ENCODE data around the gene NID2.

NID2 gene

DNA sequence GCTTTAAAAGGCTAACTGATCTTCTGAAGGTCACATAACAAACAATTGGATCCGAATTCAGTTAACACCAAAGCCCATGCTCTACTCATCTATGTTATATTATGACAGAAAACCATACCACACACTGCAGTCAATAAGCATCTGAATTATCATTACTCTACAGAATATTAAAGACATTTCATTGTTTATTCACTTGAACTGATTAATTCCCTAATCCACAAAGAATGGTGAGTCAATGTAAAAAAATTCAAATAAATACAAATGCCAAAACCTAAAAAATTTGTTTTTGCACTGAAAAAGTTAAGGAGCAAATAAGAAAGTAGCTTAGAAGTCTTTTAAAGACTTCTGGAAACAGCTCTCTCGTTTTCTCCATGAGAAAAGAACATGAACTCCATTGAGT lies 13.7 kb downstream of the NID2 start:
- TF ChIP-seq POLR2AphosphoS5 (IDR thresholded peaks at IDR 0.05; ENCODE audit: low read depth, low read length) (no peak), TAF1 (IDR thresholded peaks at IDR 0.05; ENCODE audit: borderline replicate concordance, insufficient read depth, low read length) (no peak), SIN3A (IDR thresholded peaks at IDR 0.05; ENCODE audit: borderline replicate concordance, insufficient read depth, low read length) (no peak), FOXP2 (optimal IDR thresholded peaks at IDR 0.05; ENCODE audit: borderline replicate concordance, extremely low read depth, extremely low read length, insufficient read depth) (no peak)
- TF ChIP-seq, protein P1, sequence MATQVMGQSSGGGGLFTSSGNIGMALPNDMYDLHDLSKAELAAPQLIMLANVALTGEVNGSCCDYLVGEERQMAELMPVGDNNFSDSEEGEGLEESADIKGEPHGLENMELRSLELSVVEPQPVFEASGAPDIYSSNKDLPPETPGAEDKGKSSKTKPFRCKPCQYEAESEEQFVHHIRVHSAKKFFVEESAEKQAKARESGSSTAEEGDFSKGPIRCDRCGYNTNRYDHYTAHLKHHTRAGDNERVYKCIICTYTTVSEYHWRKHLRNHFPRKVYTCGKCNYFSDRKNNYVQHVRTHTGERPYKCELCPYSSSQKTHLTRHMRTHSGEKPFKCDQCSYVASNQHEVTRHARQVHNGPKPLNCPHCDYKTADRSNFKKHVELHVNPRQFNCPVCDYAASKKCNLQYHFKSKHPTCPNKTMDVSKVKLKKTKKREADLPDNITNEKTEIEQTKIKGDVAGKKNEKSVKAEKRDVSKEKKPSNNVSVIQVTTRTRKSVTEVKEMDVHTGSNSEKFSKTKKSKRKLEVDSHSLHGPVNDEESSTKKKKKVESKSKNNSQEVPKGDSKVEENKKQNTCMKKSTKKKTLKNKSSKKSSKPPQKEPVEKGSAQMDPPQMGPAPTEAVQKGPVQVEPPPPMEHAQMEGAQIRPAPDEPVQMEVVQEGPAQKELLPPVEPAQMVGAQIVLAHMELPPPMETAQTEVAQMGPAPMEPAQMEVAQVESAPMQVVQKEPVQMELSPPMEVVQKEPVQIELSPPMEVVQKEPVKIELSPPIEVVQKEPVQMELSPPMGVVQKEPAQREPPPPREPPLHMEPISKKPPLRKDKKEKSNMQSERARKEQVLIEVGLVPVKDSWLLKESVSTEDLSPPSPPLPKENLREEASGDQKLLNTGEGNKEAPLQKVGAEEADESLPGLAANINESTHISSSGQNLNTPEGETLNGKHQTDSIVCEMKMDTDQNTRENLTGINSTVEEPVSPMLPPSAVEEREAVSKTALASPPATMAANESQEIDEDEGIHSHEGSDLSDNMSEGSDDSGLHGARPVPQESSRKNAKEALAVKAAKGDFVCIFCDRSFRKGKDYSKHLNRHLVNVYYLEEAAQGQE (IDR thresholded peaks at IDR 0.05; ENCODE audit: insufficient read depth in 1 of 2, low read depth in 2 of 2, low read length in 2 of 2), result no peak

DNA sequence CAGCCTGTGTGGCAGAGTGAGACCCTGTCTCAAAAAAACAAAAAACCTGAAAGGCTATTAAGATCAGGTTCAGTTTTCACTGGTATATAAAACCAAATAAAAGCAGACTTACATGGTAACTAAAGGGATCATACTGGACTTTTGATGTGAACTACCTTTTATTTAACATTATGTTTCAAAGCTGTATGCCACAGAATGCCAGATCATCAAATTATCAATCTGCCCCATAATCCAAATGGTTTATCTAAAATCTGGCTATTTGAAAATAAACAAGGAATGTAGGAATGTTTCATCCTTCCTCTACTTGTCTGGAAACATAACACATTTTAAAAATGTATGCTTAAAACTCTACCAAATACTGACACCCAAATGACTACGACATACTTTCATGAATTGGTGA lies 14.2 kb downstream of the NID2 start:
- TF ChIP-seq SIN3A (IDR thresholded peaks at IDR 0.05; ENCODE audit: borderline replicate concordance, insufficient read depth, low read length), result no peak

DNA sequence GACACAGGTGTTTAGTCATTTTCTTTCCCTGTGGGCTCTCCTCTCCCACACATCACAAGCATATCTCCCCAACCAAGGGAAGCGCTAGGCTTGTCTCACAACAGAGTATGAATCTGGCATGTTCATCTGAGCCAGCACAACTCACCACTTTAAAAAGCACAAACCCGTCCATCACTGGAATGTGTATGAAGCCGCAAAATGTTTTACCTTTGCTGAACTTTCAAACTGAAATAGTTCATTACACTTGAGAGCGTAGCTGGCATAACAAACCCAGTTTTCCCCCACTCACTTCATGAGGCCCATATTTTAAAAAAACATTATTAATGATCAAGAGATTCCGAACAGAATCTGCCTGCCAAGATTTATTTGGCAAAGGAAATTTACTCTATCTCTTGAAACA lies 15.8 kb downstream of the NID2 start:
- TF ChIP-seq POLR2AphosphoS5 (IDR thresholded peaks at IDR 0.05; ENCODE audit: low read depth, low read length), result no peak
- no peak for TF ChIP-seq FOXP2 (optimal IDR thresholded peaks at IDR 0.05; ENCODE audit: borderline replicate concordance, extremely low read depth, extremely low read length, insufficient read depth)
- no peak for TF ChIP-seq TAF1 (IDR thresholded peaks at IDR 0.05; ENCODE audit: borderline replicate concordance, insufficient read depth, low read length)
- TF ChIP-seq, protein P1 (IDR thresholded peaks at IDR 0.05; ENCODE audit: insufficient read depth in 1 of 2, low read depth in 2 of 2, low read length in 2 of 2), result no peak
- no peak for TF ChIP-seq SIN3A (IDR thresholded peaks at IDR 0.05; ENCODE audit: borderline replicate concordance, insufficient read depth, low read length)

DNA sequence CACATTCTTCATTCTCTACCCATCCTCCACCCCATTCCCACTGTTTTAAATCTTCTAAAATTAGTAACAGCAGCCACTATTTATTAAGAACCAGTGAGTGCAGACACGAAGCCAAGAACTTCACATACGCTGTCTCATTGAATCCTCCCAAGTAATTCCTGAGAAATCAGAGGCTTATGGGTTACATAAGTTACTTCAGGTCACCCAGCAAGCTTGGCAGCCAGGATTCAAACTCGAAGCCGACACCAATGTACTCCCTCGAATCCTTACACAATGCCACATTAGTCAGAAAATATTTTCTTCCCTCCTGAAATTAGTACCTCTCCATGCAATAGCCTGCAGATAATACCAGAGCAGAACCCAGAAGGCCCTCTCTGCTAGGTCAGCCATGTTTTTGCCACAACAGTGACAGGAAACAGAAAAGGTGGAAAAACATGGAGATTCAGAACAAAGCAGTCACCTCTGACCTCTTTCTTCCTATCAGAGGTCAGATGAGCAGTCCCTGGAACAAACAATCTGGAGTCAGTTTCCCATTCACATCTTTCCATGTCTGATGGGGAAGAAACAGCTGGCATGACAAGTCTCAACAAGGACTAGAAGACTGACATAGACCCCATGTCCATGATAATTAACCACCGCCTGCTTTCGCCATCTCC lies 16.4 kb downstream of the NID2 start:
- TF ChIP-seq, protein P1 (IDR thresholded peaks at IDR 0.05; ENCODE audit: insufficient read depth in 1 of 2, low read depth in 2 of 2, low read length in 2 of 2), result no peak
- TF ChIP-seq POLR2AphosphoS5 (IDR thresholded peaks at IDR 0.05; ENCODE audit: low read depth, low read length) (no peak), TAF1 (IDR thresholded peaks at IDR 0.05; ENCODE audit: borderline replicate concordance, insufficient read depth, low read length) (no peak), SIN3A (IDR thresholded peaks at IDR 0.05; ENCODE audit: borderline replicate concordance, insufficient read depth, low read length) (no peak), FOXP2 (optimal IDR thresholded peaks at IDR 0.05; ENCODE audit: borderline replicate concordance, extremely low read depth, extremely low read length, insufficient read depth) (no peak)

DNA sequence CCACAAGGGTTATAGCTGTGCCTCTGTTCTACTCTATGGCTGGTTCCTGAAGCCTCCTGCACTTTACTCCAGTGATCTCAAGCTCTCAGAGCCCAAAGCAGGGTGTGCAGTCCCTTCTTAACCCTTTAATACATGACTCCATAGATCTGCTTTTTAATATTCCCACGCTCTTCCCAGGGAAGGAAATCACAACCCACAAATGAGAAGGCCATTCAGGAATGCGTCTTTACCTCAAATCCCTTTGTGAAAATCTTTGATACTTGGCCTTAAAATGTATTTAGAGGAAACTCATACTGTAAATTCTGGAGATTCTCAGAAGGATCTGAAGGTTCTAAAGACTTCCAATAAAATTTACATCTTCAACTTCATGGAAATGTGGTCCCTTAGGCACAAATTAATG lies 17.0 kb downstream of the NID2 start:
- TF ChIP-seq FOXP2 (optimal IDR thresholded peaks at IDR 0.05; ENCODE audit: borderline replicate concordance, extremely low read depth, extremely low read length, insufficient read depth), result no peak
- no peak for TF ChIP-seq SIN3A (IDR thresholded peaks at IDR 0.05; ENCODE audit: borderline replicate concordance, insufficient read depth, low read length)
- TF ChIP-seq TAF1 (IDR thresholded peaks at IDR 0.05; ENCODE audit: borderline replicate concordance, insufficient read depth, low read length), result no peak
- TF ChIP-seq POLR2AphosphoS5 (IDR thresholded peaks at IDR 0.05; ENCODE audit: low read depth, low read length), result no peak
- TF ChIP-seq, protein P1 (IDR thresholded peaks at IDR 0.05; ENCODE audit: insufficient read depth in 1 of 2, low read depth in 2 of 2, low read length in 2 of 2), result no peak

Data from PFSK-1 (cell line).